T-helper 1 cell treated with Interleukin-12 subunit alpha and Interleukin-12 subunit beta and Interleukin-4 antibody, amounts not matched to agents 30 μg/mL and 1 μg/mL, for 36 hours (primary cell): ENCODE measurements around the gene ADAP2.
"Not testable (repeated sequence)": the region's sequence is repeated elsewhere in the genome, so short reads cannot be mapped to it uniquely, and the experiment has no call there.

Source experiments
- H3K27ac Mint-ChIP-seq: one replicate; pipeline ENCODE4 v1.8.0; 2021; ENCODE audit warnings: mild to moderate bottlenecking, mixed read lengths
- H3K27me3 Mint-ChIP-seq: one replicate; pipeline ENCODE4 v1.8.0; 2021; ENCODE audit warnings: low read depth, mixed read lengths
- H3K36me3 Mint-ChIP-seq: one replicate; pipeline ENCODE4 v1.8.0; 2021; ENCODE audit warnings: low read depth, mixed read lengths
- H3K4me1 Mint-ChIP-seq: one replicate; pipeline ENCODE4 v1.8.0; 2021; ENCODE audit warnings: low read depth, mixed read lengths
- H3K4me3 Mint-ChIP-seq: one replicate; pipeline ENCODE4 v1.8.0; 2021; ENCODE audit warnings: mild to moderate bottlenecking, moderate library complexity, mixed read lengths
- H3K9me3 Mint-ChIP-seq: one replicate; pipeline ENCODE4 v1.8.0; 2021; ENCODE audit warnings: mixed read lengths

The ADAP2 gene

DNA sequence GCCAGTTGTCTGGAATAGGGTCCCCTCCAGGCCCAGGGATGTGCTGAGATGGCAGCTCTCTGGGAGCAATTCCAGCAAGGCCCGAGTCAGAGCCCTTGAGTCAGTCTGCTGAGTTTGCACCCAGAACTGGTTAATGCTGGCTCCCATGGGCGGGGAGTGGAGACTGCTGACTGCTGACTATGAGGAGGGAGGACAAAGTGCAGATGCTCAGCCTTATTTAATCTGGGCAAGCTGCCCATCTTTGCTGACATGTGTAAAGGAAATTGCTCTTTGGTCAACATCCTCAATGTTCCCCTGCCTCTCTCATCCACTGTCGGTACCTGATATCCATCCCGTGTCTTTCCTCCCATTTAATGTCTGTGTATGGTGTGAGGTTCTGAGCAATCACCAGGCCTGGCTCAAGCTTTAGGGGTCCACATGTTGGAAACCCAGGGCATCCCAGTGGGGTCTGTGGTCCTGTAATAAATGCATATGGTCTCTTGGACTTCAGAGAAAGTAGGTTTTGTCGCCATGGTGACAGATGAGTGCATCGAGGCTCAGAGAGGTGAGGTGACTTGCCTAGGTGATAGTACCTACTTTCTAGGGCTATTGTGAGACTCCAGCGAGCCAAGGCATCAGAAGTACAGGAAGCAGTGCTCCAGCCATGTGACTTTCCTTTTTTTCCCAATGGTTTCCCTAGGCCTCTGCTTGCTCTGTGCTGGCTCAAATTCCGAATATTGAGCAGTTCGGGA lies 29.1 kb downstream of the ADAP2 start:
- Mint-ChIP-seq H3K36me3 (no peaks in the 10 kb centered on the region), H3K4me3 (no peak overlapping the region), H3K27ac (no peak overlapping the region), H3K27me3 (peaks cover 3% of the 10 kb centered on the region), H3K9me3 (no peaks in the 10 kb centered on the region), H3K4me1 (no peaks in the 10 kb centered on the region)

DNA sequence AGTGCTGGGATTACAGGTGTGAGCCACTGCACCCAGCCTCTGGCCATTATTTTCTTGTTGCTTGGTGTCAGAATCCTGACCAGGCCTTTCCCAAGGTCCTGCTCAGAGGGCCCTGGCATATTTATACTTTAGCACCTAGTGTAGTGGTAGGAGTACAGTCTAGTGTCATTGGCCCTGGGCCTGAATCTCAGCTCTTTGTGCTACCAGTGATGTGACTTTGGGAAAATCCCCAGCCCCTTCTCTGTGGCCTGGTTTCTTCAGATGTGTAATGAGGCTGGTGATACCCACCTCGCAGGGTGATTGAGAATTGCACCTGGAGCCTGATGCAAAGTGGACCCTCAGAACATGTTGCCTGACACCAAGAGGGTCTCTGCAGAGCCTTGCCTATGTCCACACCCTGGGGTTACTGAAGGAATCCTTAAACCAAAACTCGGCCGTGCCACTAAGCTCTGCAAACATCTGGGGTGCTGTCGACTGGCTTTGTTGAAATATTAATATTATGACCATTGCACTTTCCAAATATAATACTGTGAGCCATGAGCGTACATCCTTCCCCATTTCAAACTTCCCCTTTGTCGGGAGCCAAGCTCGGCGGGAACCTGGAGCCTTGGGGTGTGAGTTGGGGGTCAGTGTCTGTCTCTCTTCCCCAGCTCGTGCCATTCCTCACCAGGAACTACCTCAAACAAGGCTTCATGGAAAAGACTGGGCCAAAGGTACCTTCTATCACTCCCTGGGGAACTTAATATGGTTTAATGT lies 31.1 kb downstream of the ADAP2 start:
- Mint-ChIP-seq H3K27me3 (peaks cover 8% of the 10 kb centered on the region), H3K4me1 (no peaks in the 10 kb centered on the region), H3K9me3 (no peaks in the 10 kb centered on the region), H3K36me3 (no peaks in the 10 kb centered on the region), H3K27ac (no peak overlapping the region), H3K4me3 (no peak overlapping the region)

GRCh38 chr17:30954046-30954830 lies 32.5 kb downstream of the ADAP2 start:
- Mint-ChIP-seq H3K4me3 (no peak overlapping the region), H3K4me1 (no peaks in the 10 kb centered on the region), H3K36me3 (no peaks in the 10 kb centered on the region), H3K27ac (no peak overlapping the region), H3K27me3 (peaks cover 21% of the 10 kb centered on the region), H3K9me3 (no peaks in the 10 kb centered on the region)

DNA sequence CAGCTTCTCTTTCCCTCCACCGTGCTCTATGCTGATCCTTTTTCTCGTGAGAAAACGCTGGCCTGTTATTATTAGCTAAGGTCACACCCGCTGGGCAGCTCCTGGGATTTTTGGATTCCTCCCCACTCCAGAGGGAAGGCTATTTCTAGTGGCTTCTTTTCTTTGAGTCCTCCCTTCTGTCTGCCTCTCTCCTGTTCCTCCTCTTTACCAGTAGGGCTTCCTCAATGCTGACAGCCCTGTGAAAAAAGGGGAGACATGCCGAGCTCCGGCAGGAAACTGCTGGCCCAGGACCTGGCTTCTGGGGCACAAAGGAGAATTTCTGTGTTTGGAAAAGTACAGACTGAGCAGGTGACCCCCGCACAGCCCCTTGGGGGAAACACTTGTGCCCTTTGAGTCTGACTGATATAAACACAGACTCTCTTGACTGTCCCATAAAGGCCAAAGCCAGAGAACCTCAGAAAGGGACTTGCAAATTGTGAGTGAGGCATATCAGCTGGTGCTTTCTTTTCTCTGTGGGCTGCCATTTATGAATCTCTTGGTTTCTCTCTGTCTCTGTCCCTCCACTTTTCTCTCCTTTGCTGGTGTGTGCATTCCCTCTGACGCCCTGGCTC lies 35.1 kb downstream of the ADAP2 start:
- Mint-ChIP-seq H3K27me3 (peaks cover 24% of the 10 kb centered on the region), H3K4me3 (no peak overlapping the region), H3K27ac (no peak overlapping the region), H3K36me3 (no peaks in the 10 kb centered on the region), H3K4me1 (peaks cover 6% of the 10 kb centered on the region), H3K9me3 (no peaks in the 10 kb centered on the region)

GRCh38 chr17:30957741-30958140 lies 36.0 kb downstream of the ADAP2 start:
- no peaks in the 10 kb centered on the region for H3K36me3 Mint-ChIP-seq
- H3K27me3 Mint-ChIP-seq = peaks cover 24% of the 10 kb centered on the region
- H3K9me3 Mint-ChIP-seq = no peaks in the 10 kb centered on the region
- no peak overlapping the region for H3K4me3 Mint-ChIP-seq
- no peak overlapping the region for H3K27ac Mint-ChIP-seq
- H3K4me1 Mint-ChIP-seq = peaks cover 8% of the 10 kb centered on the region

- Mint-ChIP-seq H3K4me1 (peaks cover 8% of the 10 kb centered on the region), H3K27ac (no peak overlapping the region), H3K27me3 (peaks cover 24% of the 10 kb centered on the region), H3K36me3 (no peaks in the 10 kb centered on the region), H3K9me3 (no peaks in the 10 kb centered on the region), H3K4me3 (no peak overlapping the region)
Observed at GRCh38 chr17:30958187-30958586, 36.4 kb downstream of the ADAP2 start.

GRCh38 chr17:30961209-30962188 lies 39.8 kb downstream of the ADAP2 start:
- H3K4me3 Mint-ChIP-seq = no peak overlapping the region
- H3K27ac Mint-ChIP-seq = no peak overlapping the region
- peaks cover 25% of the 10 kb centered on the region for H3K27me3 Mint-ChIP-seq
- peaks cover 8% of the 10 kb centered on the region for H3K4me1 Mint-ChIP-seq
- no peaks in the 10 kb centered on the region for H3K36me3 Mint-ChIP-seq
- H3K9me3 Mint-ChIP-seq = no peaks in the 10 kb centered on the region

DNA sequence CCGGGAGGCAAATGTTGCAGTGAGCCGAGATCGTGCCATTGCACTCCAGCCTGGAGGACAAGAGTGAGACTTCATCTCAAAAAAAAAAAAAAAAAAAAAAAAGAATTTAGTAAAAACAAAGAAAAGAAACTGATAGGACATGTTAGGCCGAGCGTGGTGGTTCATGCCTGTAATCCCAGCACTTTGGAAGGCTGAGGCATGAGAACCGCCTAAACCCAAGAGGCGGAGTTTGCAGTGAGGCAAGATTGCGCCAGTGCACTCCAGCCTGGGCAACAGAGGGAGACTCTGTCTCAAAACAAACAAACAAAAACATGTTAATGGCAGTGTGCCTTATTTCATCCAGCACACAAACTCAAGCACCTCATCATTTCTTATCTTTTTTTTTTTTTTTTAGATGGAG lies 42.6 kb downstream of the ADAP2 start:
- H3K4me3 Mint-ChIP-seq, H3K36me3 Mint-ChIP-seq, H3K9me3 Mint-ChIP-seq, H3K27me3 Mint-ChIP-seq, H3K27ac Mint-ChIP-seq: not testable (repeated sequence)
- peaks cover 12% of the 10 kb centered on the region for H3K4me1 Mint-ChIP-seq

GRCh38 chr17:30964876-30965275 lies 43.1 kb downstream of the ADAP2 start:
- H3K9me3 Mint-ChIP-seq = no peaks in the 10 kb centered on the region
- H3K27me3 Mint-ChIP-seq = peaks cover 4% of the 10 kb centered on the region
- H3K36me3 Mint-ChIP-seq = no peaks in the 10 kb centered on the region
- no peak overlapping the region for H3K4me3 Mint-ChIP-seq
- peaks cover 14% of the 10 kb centered on the region for H3K4me1 Mint-ChIP-seq
- H3K27ac Mint-ChIP-seq = no peak overlapping the region

DNA sequence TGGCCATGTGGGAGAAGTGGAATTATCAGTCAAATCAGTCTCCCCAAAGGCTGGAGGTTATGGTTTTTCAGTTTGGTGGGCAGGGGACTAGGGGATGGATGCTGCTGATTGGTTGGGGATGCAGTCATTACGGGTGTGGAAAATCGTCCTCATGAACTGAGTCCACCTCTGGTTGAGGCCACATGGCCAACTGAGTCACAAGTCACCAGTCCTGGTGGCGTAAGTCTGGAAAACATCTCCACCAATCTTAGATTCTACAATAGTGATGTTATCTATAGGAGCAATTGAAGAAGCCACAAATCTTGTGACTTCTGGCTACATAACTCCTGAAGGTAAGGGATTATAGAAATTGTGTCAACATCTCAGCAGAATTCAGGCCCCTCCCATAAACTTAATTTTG lies 43.9 kb downstream of the ADAP2 start:
- no peak overlapping the region for H3K27ac Mint-ChIP-seq
- H3K4me3 Mint-ChIP-seq = no peak overlapping the region
- no peaks in the 10 kb centered on the region for H3K9me3 Mint-ChIP-seq
- H3K4me1 Mint-ChIP-seq = peaks cover 21% of the 10 kb centered on the region
- H3K27me3 Mint-ChIP-seq = peaks cover 4% of the 10 kb centered on the region
- no peaks in the 10 kb centered on the region for H3K36me3 Mint-ChIP-seq

- H3K4me1 Mint-ChIP-seq = peaks cover 23% of the 10 kb centered on the region
- H3K27me3 Mint-ChIP-seq, H3K4me3 Mint-ChIP-seq, H3K27ac Mint-ChIP-seq, H3K36me3 Mint-ChIP-seq, H3K9me3 Mint-ChIP-seq: not testable (repeated sequence)
Observed at GRCh38 chr17:30967911-30968310, 46.2 kb downstream of the ADAP2 start.

DNA sequence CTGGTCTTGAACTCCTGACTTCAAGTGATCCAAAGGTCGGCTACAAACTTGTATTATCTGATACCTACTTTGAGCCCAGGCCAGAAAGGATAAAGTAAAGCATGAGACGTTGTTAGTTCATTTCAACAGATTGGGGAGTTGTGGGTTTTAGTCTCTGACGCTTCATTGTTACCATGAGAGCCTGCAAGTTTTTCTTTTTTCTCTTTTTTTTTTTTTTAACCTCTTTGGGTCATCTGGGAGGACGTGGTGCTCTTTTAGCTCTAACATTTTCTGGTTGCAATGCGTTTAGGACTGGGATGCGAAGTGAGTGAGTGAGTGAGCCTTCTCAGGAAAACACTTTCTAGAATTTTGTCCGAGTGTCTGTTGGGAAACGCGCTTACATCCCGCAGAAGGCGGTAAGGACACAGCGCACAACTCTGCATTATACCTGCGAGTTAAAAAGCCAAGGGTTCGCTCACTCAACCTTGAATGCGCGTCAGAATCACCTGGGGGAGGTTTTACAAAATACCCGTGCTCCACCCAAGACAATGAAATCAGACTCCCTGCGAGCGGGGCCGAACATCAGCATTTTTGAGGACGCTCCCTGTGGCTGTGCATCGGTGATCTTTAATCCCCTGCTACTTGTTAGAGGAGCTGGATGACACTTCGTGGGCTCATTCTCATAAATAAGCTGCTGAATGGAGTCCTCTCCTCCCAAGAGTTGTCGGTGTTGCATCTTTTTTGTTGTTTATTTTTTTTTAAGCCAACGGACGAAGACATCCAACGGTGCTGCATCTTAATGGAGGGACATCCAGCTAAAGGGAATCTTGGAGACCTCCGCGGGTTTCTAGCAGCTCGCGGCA lies 48.5 kb downstream of the ADAP2 start:
- Mint-ChIP-seq H3K4me3 (peak overlapping the region; percentile 95), H3K27ac (peak overlapping the region; percentile 96), H3K27me3 (no peaks in the 10 kb centered on the region), H3K36me3 (peaks cover 11% of the 10 kb centered on the region), H3K9me3 (no peaks in the 10 kb centered on the region), H3K4me1 (peaks cover 24% of the 10 kb centered on the region)
